SK-N-SH treated with all-trans-retinoic acid at 6 μM for 48 hours (cell line): Measurements from ENCODE around the gene BCORL1.

Experiments used
- ATAC-seq: fragments of 200-7000 bp; cut with Tn5 transposase; 3 replicates; pipeline ENCODE4 v1.9.1; 2020; ENCODE audit warnings: mild to moderate bottlenecking, moderate library complexity
- ARNTL ChIP-seq: fragments of 450-650 bp; formaldehyde crosslinking; IDR thresholded peaks from 2 replicates; pipeline ENCODE4 v1.5.0; 2020; ENCODE audit warnings: low read depth, mild to moderate bottlenecking, moderate library complexity, borderline replicate concordance
- BACH2 ChIP-seq: fragments of 250-450 bp; sonication (Bioruptor Pico); IDR thresholded peaks from 2 replicates; pipeline ENCODE4 v1.9.0; 2021; ENCODE audit warnings: mild to moderate bottlenecking, borderline replicate concordance
- CSDC2 ChIP-seq: fragments of 250-450 bp; sonication (Bioruptor Pico); IDR thresholded peaks from 2 replicates; pipeline ENCODE4 v1.5.0; 2020; ENCODE audit warnings: mild to moderate bottlenecking, moderate library complexity
- CSRNP3 ChIP-seq: fragments of 250-450 bp; sonication (Bioruptor Pico); IDR thresholded peaks from 2 replicates; pipeline ENCODE4 v1.5.1; 2021; ENCODE audit warnings: mild to moderate bottlenecking, moderate library complexity
- ESRRG ChIP-seq: fragments of 250-450 bp; sonication (Bioruptor Pico); IDR thresholded peaks from 2 replicates; pipeline ENCODE4 v1.6.1; 2021; ENCODE audit warnings: mild to moderate bottlenecking
- GLIS3 ChIP-seq: fragments of 250-450 bp; sonication (Bioruptor Pico); IDR thresholded peaks from 2 replicates; pipeline ENCODE4 v1.5.0; 2020; ENCODE audit warnings: mild to moderate bottlenecking, moderate library complexity
- ISL1 ChIP-seq: fragments of 250-450 bp; sonication (Bioruptor Pico); IDR thresholded peaks from 2 replicates; pipeline ENCODE4 v2.1.2; 2022; ENCODE audit warnings: mild to moderate bottlenecking, moderate library complexity
- PATZ1 ChIP-seq: fragments of 250-450 bp; sonication (Bioruptor Pico); IDR thresholded peaks from 2 replicates; pipeline ENCODE4 v1.8.0; 2020; ENCODE audit warnings: mild to moderate bottlenecking, moderate library complexity, borderline replicate concordance
- POU6F1 ChIP-seq: fragments of 250-450 bp; sonication (Bioruptor Pico); IDR thresholded peaks from 2 replicates; pipeline ENCODE4 v1.8.0; 2021; ENCODE audit warnings: low read depth, mild to moderate bottlenecking, moderate library complexity, borderline replicate concordance
- PPARA ChIP-seq: fragments of 250-450 bp; sonication (Bioruptor Pico); IDR thresholded peaks from 2 replicates; pipeline ENCODE4 v1.5.0; 2020; ENCODE audit warnings: mild to moderate bottlenecking, borderline replicate concordance
- SNAI2 ChIP-seq: fragments of 250-450 bp; sonication (Bioruptor Pico); IDR thresholded peaks from 2 replicates; pipeline ENCODE4 v1.5.0; 2020; ENCODE audit warnings: mild to moderate bottlenecking, moderate library complexity
- TCF4 ChIP-seq: fragments of 250-450 bp; sonication (Bioruptor Pico); IDR thresholded peaks from 2 replicates; pipeline ENCODE4 v1.8.0; 2021; ENCODE audit warnings: mild to moderate bottlenecking, moderate library complexity, borderline replicate concordance
- TOX ChIP-seq: fragments of 250-450 bp; sonication (Bioruptor Pico); IDR thresholded peaks from 2 replicates; pipeline ENCODE4 v1.8.0; 2021; ENCODE audit warnings: mild to moderate bottlenecking, moderate library complexity, borderline replicate concordance
- TSHZ2 ChIP-seq: fragments of 250-450 bp; sonication (Bioruptor Pico); IDR thresholded peaks from 2 replicates; pipeline ENCODE4 v1.5.0; 2020; ENCODE audit warnings: mild to moderate bottlenecking, moderate library complexity
- ZC3H10 ChIP-seq: fragments of 250-450 bp; sonication (Bioruptor Pico); IDR thresholded peaks from 2 replicates; pipeline ENCODE4 v1.5.1; 2021; ENCODE audit warnings: mild to moderate bottlenecking, moderate library complexity
- ZFP3 ChIP-seq: fragments of 250-450 bp; sonication (Bioruptor Pico); IDR thresholded peaks from 2 replicates; pipeline ENCODE4 v1.5.0; 2020; ENCODE audit warnings: mild to moderate bottlenecking, moderate library complexity
- ZNF565 ChIP-seq: fragments of 450-650 bp; formaldehyde crosslinking; conservative IDR thresholded peaks from 2 replicates; pipeline ENCODE4 v1.5.0; 2020; ENCODE audit warnings: low read depth, mild to moderate bottlenecking, moderate library complexity
- ZNF70 ChIP-seq: fragments of 450-650 bp; formaldehyde crosslinking; IDR thresholded peaks from 2 replicates; pipeline ENCODE4 v1.5.0; 2020; ENCODE audit warnings: mild to moderate bottlenecking, moderate library complexity
- ZNF8 ChIP-seq: fragments of 450-650 bp; formaldehyde crosslinking; IDR thresholded peaks from 2 replicates; pipeline ENCODE4 v1.5.0; 2020; ENCODE audit warnings: mild to moderate bottlenecking, moderate library complexity
- TF ChIP-seq, protein P1 (sequence below): fragments of 250-450 bp; sonication (Bioruptor Pico); IDR thresholded peaks from 2 replicates; pipeline ENCODE4 v1.5.1; 2020; ENCODE audit warnings: low read depth, mild to moderate bottlenecking, moderate library complexity

BCORL1 gene

GRCh38 chrX:129958083-129958465 lies 24.4 kb upstream of the BCORL1 start:
- TF ChIP-seq PATZ1 (CRISPR knock-in tag) (no peak), TCF4 (CRISPR knock-in tag) (no peak), CSDC2 (CRISPR knock-in tag) (no peak), ZNF70 (CRISPR knock-in tag) (no peak), ARNTL (no peak), ZFP3 (no peak), ZNF565 (CRISPR knock-in tag) (no peak), ZC3H10 (CRISPR knock-in tag) (no peak), PPARA (CRISPR knock-in tag) (no peak), POU6F1 (CRISPR knock-in tag) (no peak), ESRRG (CRISPR knock-in tag) (no peak), CSRNP3 (CRISPR knock-in tag) (no peak), GLIS3 (CRISPR knock-in tag) (no peak), ZNF8 (CRISPR knock-in tag) (no peak), ISL1 (CRISPR knock-in tag) (no peak), BACH2 (CRISPR knock-in tag) (no peak)
- TF ChIP-seq, protein P1, sequence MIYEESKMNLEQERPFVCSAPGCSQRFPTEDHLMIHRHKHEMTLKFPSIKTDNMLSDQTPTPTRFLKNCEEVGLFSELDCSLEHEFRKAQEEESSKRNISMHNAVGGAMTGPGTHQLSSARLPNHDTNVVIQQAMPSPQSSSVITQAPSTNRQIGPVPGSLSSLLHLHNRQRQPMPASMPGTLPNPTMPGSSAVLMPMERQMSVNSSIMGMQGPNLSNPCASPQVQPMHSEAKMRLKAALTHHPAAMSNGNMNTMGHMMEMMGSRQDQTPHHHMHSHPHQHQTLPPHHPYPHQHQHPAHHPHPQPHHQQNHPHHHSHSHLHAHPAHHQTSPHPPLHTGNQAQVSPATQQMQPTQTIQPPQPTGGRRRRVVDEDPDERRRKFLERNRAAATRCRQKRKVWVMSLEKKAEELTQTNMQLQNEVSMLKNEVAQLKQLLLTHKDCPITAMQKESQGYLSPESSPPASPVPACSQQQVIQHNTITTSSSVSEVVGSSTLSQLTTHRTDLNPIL (CRISPR knock-in tag) = no peak
- ATAC-seq = no peak

DNA sequence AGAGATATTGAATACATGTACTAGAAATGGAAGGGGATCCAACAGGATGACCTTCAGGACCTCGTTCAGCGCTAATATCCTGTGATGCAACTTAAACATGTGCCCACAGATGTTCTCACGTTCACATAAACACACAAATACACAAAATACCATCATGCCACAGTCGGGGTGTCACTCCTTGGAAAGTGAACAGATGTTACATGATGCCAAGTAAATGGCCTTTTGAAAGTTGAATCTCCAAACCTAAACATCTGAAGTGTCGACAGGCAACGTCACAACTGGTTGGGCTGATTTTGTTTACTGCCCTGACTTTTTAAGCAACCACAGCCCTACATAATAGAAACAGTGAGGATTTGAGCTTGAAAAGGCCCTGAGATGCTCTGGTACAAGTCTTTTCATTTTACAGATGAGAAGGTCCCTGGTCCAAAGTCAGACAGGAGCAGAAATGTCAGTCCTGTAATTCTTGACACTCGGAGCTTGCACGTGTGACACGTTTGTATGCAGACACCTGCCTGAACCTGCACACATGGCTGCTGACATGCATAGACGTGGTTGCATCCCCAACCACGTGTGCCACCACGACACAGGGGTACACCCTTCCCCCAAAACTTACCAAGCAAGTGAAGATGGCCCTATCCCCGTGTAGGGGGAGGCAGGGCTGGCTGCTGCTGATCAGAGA lies 23.5 kb upstream of the BCORL1 start:
- ATAC-seq = no peak
- no peak for TF ChIP-seq SNAI2
- TF ChIP-seq TSHZ2 = no peak
- TF ChIP-seq PPARA (CRISPR knock-in tag) = no peak
- TF ChIP-seq, all 23 proteins: peak for 0

- TF ChIP-seq ZFP3 (no peak), TSHZ2 (no peak), ZNF70 (CRISPR knock-in tag) (no peak), ZNF565 (CRISPR knock-in tag) (no peak), ZNF8 (CRISPR knock-in tag) (no peak), TOX (CRISPR knock-in tag) (no peak), SNAI2 (no peak), TCF4 (CRISPR knock-in tag) (no peak)
- TF ChIP-seq, protein P1 (CRISPR knock-in tag) = no peak
- ATAC-seq = peak; percentile 23; the same call in 1 of the 3 replicates
Observed at GRCh38 chrX:129959493-129959832, 23.0 kb upstream of the BCORL1 start.
